Psoas muscle (tissue), 8 donors: ENCODE results near the gene CRIP1. TPM values are rescaled to one million over a fixed set of nuclear protein-coding genes. Genes with fewer than 3 reads are reported as not detected.
A peak's percentile ranks its signal among the peaks of the same experiment; 100 is the strongest.

ENCODE experiments used
- ATAC-seq, 4 donors: fragments of 200-7000 bp; cut with Tn5 transposase; one replicate each; pipeline ENCODE4 v1.9.1; 2020; ENCODE audit warnings: moderate library complexity in 3 of 4, mild to moderate bottlenecking in 2 of 4
- DNase-seq, 2 donors: peaks; one replicate each; pipeline ENCODE4 v3.0.0-alpha.2; 2020
- H3K27ac ChIP-seq: fragments of 200-600 bp; one replicate; pipeline ENCODE4 v1.8.0; 2022
- H3K27me3 ChIP-seq, 3 donors: fragments of 200-600 bp in 1 of 3; one replicate each; pipeline versions ENCODE4 v1.6.1 to v1.8.0; 2013 to 2022; ENCODE audit warnings: low read length in 2 of 3, mild to moderate bottlenecking in 2 of 3, moderate library complexity in 1 of 3; ENCODE audit not compliant: insufficient read depth in 3 of 3
- H3K36me3 ChIP-seq, 2 donors: fragments of 200-600 bp in 1 of 2; one replicate each; pipeline versions ENCODE4 v1.6.1 to v1.8.0; 2013 to 2022; ENCODE audit warnings: low read depth in 1 of 2, mild to moderate bottlenecking in 1 of 2, moderate library complexity in 1 of 2; ENCODE audit not compliant: insufficient read depth in 1 of 2
- H3K4me1 ChIP-seq: fragments of 200-600 bp; one replicate; pipeline ENCODE4 v1.8.0; 2022
- H3K4me3 ChIP-seq: fragments of 200-600 bp; one replicate; pipeline ENCODE4 v1.8.0; 2022; ENCODE audit warnings: mild to moderate bottlenecking
- H3K9me3 ChIP-seq: fragments of 200-600 bp; one replicate; pipeline ENCODE4 v1.8.0; 2022
- CTCF ChIP-seq: fragments of 200-600 bp; IDR thresholded peaks from one replicate; pipeline ENCODE4 v1.8.0; 2022; ENCODE audit warnings: antibody characterized with exemption
- WGBS, 3 donors: extraction: QIAGEN DNeasy Blood & Tissue Kit; methylation state at CpG; one replicate each; pipeline versions ENCODE4 v1.1.6 to v1.1.7; 2013; 5-methylcytosine and 5-hydroxymethylcytosine counted together
- intact Hi-C, 2 donors: fragments of 100-400 bp; cut with DNase I; formaldehyde crosslinking; loops; one replicate each; pipeline versions ENCODE4 v1.11.0 to v1.14.2; 2022
- polyA plus RNA-seq, 3 donors: library from polyadenylated mRNA; stranded (reverse); fragments of 200-250 nt; gene quantifications; one replicate each; pipeline ENCODE4 v1.2.3, GENCODE V29; 2013
- total RNA-seq, 4 donors: library from RNA; stranded (reverse); fragmentation: NEBNext Ultra II Directional in 2 of 4; extraction: Animal tissue kit (Norgen Biotek cat#: 25700) in 2 of 4; gene quantifications; one replicate each; pipeline versions ENCODE4 v1.2.1 to v1.2.4, GENCODE V29; 2021 to 2023
- donor health status: healthy with polysubstance abuse.
- donor health status: DM: no; HTN: no; CAD: no; lungs with moderate emphysema.
- donor health status: Bipolar disorder and iron deficiency.
- donor health status: healthy.
- donor health status: DM: yes; HTN: yes; CAD: no.
- donor health status: DM: no; HTN: no; CAD: no.
- donor health status: DM: no; HTN: no; CAD: no.
- donor health status: DM: yes; HTN: yes; CAD: no.

Gene CRIP1
- total and polyA plus RNA-seq, 7 donors = 11.5 to 27.2 (median 17.5) TPM

- intact Hi-C loops = loop anchor here (2.0 to 10.0 kb wide), 4 partner anchors 38 to 79 kb away; partner anchors contain the start of genes CRIP1 (in 1 of the 2) and TMEM121 (in 1 of the 2)
- no peaks in the 10 kb centered on the region for H3K27me3 ChIP-seq
- TF ChIP-seq CTCF = no peak
- no peak overlapping the region for H3K27ac ChIP-seq
- peaks cover 6% of the 10 kb centered on the region for H3K4me1 ChIP-seq
- WGBS, 3 donors = 86 to 89% (median 86%) methylated on average over 31 to 47 of the region's 47 CpGs
- DNase-seq (peak in 1 of 2 donors; percentile 61), ATAC-seq (peak in 2 of 4 donors; percentile 4 to 7)
- H3K9me3 ChIP-seq = no peaks in the 10 kb centered on the region
- H3K4me3 ChIP-seq = no peak overlapping the region
- H3K36me3 ChIP-seq = peaks cover 3 to 45% of the 10 kb centered on the region in 2 donors
Measured at GRCh38 chr14:105449276-105450122, 37.2 kb upstream of the CRIP1 start.

GRCh38 chr14:105450123-105450505 lies 36.6 kb upstream of the CRIP1 start:
- no peak for TF ChIP-seq CTCF
- DNase-seq (no peak), ATAC-seq (no peak)
- Histone ChIP-seq H3K27me3 (no peaks in the 10 kb centered on the region), H3K4me3 (no peak overlapping the region), H3K27ac (no peak overlapping the region), H3K4me1 (peaks cover 6% of the 10 kb centered on the region), H3K36me3 (peaks cover 3 to 51% of the 10 kb centered on the region in 2 donors), H3K9me3 (no peaks in the 10 kb centered on the region)
- 86 to 95% (median 92%) methylated on average over 17 to 22 of the region's 22 CpGs for WGBS, 3 donors
- intact Hi-C loops = no loop called here

- intact Hi-C loops = no loop called here
- H3K9me3 ChIP-seq = no peaks in the 10 kb centered on the region
- no peaks in the 10 kb centered on the region for H3K27me3 ChIP-seq
- WGBS, 3 donors = 83 to 89% (median 87%) methylated on average over 27 to 29 of the region's 29 CpGs
- ATAC-seq = no peak
- H3K36me3 ChIP-seq = peaks cover 5 to 60% of the 10 kb centered on the region in 2 donors
- H3K4me1 ChIP-seq = peaks cover 6% of the 10 kb centered on the region
- H3K27ac ChIP-seq = no peak overlapping the region
- no peak for TF ChIP-seq CTCF
- H3K4me3 ChIP-seq = no peak overlapping the region
- DNase-seq = no peak
Measured at GRCh38 chr14:105450864-105451720, 35.6 kb upstream of the CRIP1 start.

GRCh38 chr14:105452963-105453362 lies 33.7 kb upstream of the CRIP1 start:
- intact Hi-C loops = no loop called here
- DNase-seq = no peak

More at GRCh38 chr14:105452963-105453362, 33.7 kb upstream of the CRIP1 start:
- H3K9me3 ChIP-seq = no peaks in the 10 kb centered on the region
- peaks cover 6% of the 10 kb centered on the region for H3K4me1 ChIP-seq
- H3K27ac ChIP-seq = no peak overlapping the region
- no peak for ATAC-seq
- no peak overlapping the region for H3K4me3 ChIP-seq
- TF ChIP-seq CTCF = no peak
- peaks cover 6 to 76% of the 10 kb centered on the region in 2 donors for H3K36me3 ChIP-seq
- no peaks in the 10 kb centered on the region for H3K27me3 ChIP-seq
- 88 to 90% (median 89%) methylated on average over 9 to 14 of the region's 14 CpGs for WGBS, 3 donors
